Stromal cell of bone marrow (primary cell): ENCODE data around the gene MAN2A2.
"Not testable (repeated sequence)": the region's sequence is repeated elsewhere in the genome, so short reads cannot be mapped to it uniquely, and the experiment has no call there.

Experiments used
- DNase-seq: peaks from one replicate; pipeline ENCODE4 v3.0.0-alpha.2; 2012; ENCODE audit warnings: low read depth

MAN2A2 gene

GRCh38 chr15:90871139-90871715 is 31.9 kb upstream of the MAN2A2 start:
- DNase-seq = no peak

GRCh38 chr15:90871716-90872485 is 31.2 kb upstream of the MAN2A2 start:
- DNase-seq = no peak

- DNase-seq = no peak
These were observed 30.5 kb upstream of the MAN2A2 start for GRCh38 chr15:90872486-90873184.

- DNase-seq = no peak
These were observed 29.6 kb upstream of the MAN2A2 start for GRCh38 chr15:90873488-90873997.

- DNase-seq = no peak
These were observed 29.0 kb upstream of the MAN2A2 start for GRCh38 chr15:90873998-90874605.

GRCh38 chr15:90874986-90875385 is 28.1 kb upstream of the MAN2A2 start:
- not testable (repeated sequence) for DNase-seq

GRCh38 chr15:90875549-90875981 is 27.5 kb upstream of the MAN2A2 start:
- DNase-seq = no peak

- no peak for DNase-seq
These were observed 27.1 kb upstream of the MAN2A2 start for GRCh38 chr15:90876046-90876445.

GRCh38 chr15:90876512-90877170 is 26.5 kb upstream of the MAN2A2 start:
- no peak for DNase-seq

- DNase-seq = no peak
These were observed 25.8 kb upstream of the MAN2A2 start for GRCh38 chr15:90877315-90877714.

- no peak for DNase-seq
These were observed 25.1 kb upstream of the MAN2A2 start for GRCh38 chr15:90877996-90878395.

- DNase-seq = no peak
These were observed 24.4 kb upstream of the MAN2A2 start for GRCh38 chr15:90878660-90879059.

GRCh38 chr15:90879730-90880366 is 23.3 kb upstream of the MAN2A2 start:
- no peak for DNase-seq

- no peak for DNase-seq
These were observed 22.5 kb upstream of the MAN2A2 start for GRCh38 chr15:90880381-90881145.

GRCh38 chr15:90881181-90881977 is 21.7 kb upstream of the MAN2A2 start:
- DNase-seq = no peak

GRCh38 chr15:90881978-90882721 is 21.0 kb upstream of the MAN2A2 start:
- no peak for DNase-seq

GRCh38 chr15:90882781-90883525 is 20.1 kb upstream of the MAN2A2 start:
- DNase-seq = no peak

GRCh38 chr15:90883526-90883975 is 19.6 kb upstream of the MAN2A2 start:
- no peak for DNase-seq
